Measurements from ENCODE around the gene LDB3.
"Not testable (repeated sequence)": the region's sequence is repeated elsewhere in the genome, so short reads cannot be mapped to it uniquely, and the experiment has no call there.

Gene LDB3

GRCh38 chr10:86727470-86727869, 59.2 kb downstream of the LDB3 start:
- no peak for DNase-seq

- DNase-seq: no peak
Measured at GRCh38 chr10:86728056-86728455, 59.7 kb downstream of the LDB3 start.

GRCh38 chr10:86729677-86730076, 61.4 kb downstream of the LDB3 start:
- DNase-seq: no peak

- DNase-seq: peak in 17 of 56 donors; percentile 5 to 73 (median 20)
Measured at GRCh38 chr10:86730227-86730626, 61.9 kb downstream of the LDB3 start.

GRCh38 chr10:86732771-86733170, 64.5 kb downstream of the LDB3 start:
- DNase-seq: no peak

GRCh38 chr10:86733260-86733671, 65.0 kb downstream of the LDB3 start:
- peak in 3 of 56 donors; percentile 6 to 23 (median 17) for DNase-seq

- no peak for DNase-seq
Measured at GRCh38 chr10:86734207-86734988, 66.1 kb downstream of the LDB3 start.

GRCh38 chr10:86735278-86735677, 67.0 kb downstream of the LDB3 start:
- not testable (repeated sequence) for DNase-seq

- DNase-seq: no peak
Measured at GRCh38 chr10:86742230-86742629, 73.9 kb downstream of the LDB3 start.

GRCh38 chr10:86744067-86744725, 75.9 kb downstream of the LDB3 start:
- DNase-seq: no peak

- no peak for DNase-seq
Measured at GRCh38 chr10:86747796-86748581, 79.7 kb downstream of the LDB3 start.

GRCh38 chr10:86749854-86750253, 81.5 kb downstream of the LDB3 start:
- peak in 11 of 56 donors; percentile 12 to 46 (median 30) for DNase-seq

- no peak for DNase-seq
Measured at GRCh38 chr10:86751477-86751876, 83.2 kb downstream of the LDB3 start.

GRCh38 chr10:86752311-86752710, 84.0 kb downstream of the LDB3 start:
- DNase-seq: no peak

- no peak for DNase-seq
Measured at GRCh38 chr10:86753051-86753450, 84.7 kb downstream of the LDB3 start.

- DNase-seq: no peak
Measured at GRCh38 chr10:86753638-86754434, 85.5 kb downstream of the LDB3 start.

- DNase-seq: no peak
Measured at GRCh38 chr10:86755454-86755739, 87.1 kb downstream of the LDB3 start.

GRCh38 chr10:86755740-86756510, 87.6 kb downstream of the LDB3 start:
- peak in 55 of 56 donors; percentile 16 to 95 (median 84) for DNase-seq

GRCh38 chr10:86756511-86757112, 88.3 kb downstream of the LDB3 start, which contains the start of gene BMPR1A:
Gene BMPR1A (plus strand): TSS chr10:86756619. CDS start chr10:86876019, 119,400 bp downstream.
- DNase-seq: peak in 13 of 56 donors; percentile 50 to 90 (median 81)
